Activated naive CD4-positive, alpha-beta T cell treated with anti-CD3 and anti-CD28 coated beads for 36 hours (primary cell): Measurements from ENCODE around the gene VSNL1. TPM values are rescaled to one million over a fixed set of nuclear protein-coding genes. Genes with fewer than 3 reads are reported as not detected.

Source experiments
- CTCF ChIA-PET: fragments of 350-600 bp; sonication (Branson Sonifier 250); formaldehyde crosslinking; loops from one replicate; lab custom pipeline; 2021; ENCODE audit warnings: antibody characterized with exemption; lab: Charles Lee
- DNase-seq: peaks from one replicate; pipeline ENCODE4 v3.0.0-alpha.2; 2020
- H3K27ac Mint-ChIP-seq: one replicate; pipeline ENCODE4 v1.8.0; 2021; ENCODE audit warnings: mild to moderate bottlenecking, mixed read lengths
- H3K27me3 Mint-ChIP-seq: one replicate; pipeline ENCODE4 v1.8.0; 2021; ENCODE audit warnings: low read depth, mixed read lengths
- H3K36me3 Mint-ChIP-seq: one replicate; pipeline ENCODE4 v1.8.0; 2021; ENCODE audit warnings: low read depth, mixed read lengths
- H3K4me1 Mint-ChIP-seq: one replicate; pipeline ENCODE4 v1.8.0; 2021; ENCODE audit warnings: low read depth, mixed read lengths
- H3K4me3 Mint-ChIP-seq: one replicate; pipeline ENCODE4 v1.8.0; 2021; ENCODE audit warnings: mild to moderate bottlenecking, moderate library complexity, mixed read lengths
- H3K9me3 Mint-ChIP-seq: one replicate; pipeline ENCODE4 v1.8.0; 2021; ENCODE audit warnings: mixed read lengths
- intact Hi-C: fragments of 100-400 bp; cut with micrococcal nuclease; formaldehyde crosslinking; loops from one replicate; pipeline ENCODE4 v1.15.1; 2023
- total RNA-seq, 2 experiments: library from RNA; stranded (reverse); gene quantifications; one replicate each; pipeline ENCODE4 v1.2.3, GENCODE V29; 2021

The VSNL1 gene
- total RNA-seq, 2 experiments from 2014 or later: not detected

GRCh38 chr2:17590342-17590911, 49.9 kb downstream of the VSNL1 start:
- Mint-ChIP-seq H3K4me1 (no peaks in the 10 kb centered on the region), H3K27ac (no peak overlapping the region), H3K4me3 (no peak overlapping the region), H3K27me3 (peaks cover 5% of the 10 kb centered on the region), H3K9me3 (no peaks in the 10 kb centered on the region), H3K36me3 (no peaks in the 10 kb centered on the region)
- CTCF ChIA-PET: no interaction called here
- intact Hi-C loops: no loop called here
- DNase-seq: no peak

- H3K9me3 Mint-ChIP-seq: no peaks in the 10 kb centered on the region
Measured at GRCh38 chr2:17591846-17592245, 51.4 kb downstream of the VSNL1 start.

GRCh38 chr2:17592731-17593409, 52.4 kb downstream of the VSNL1 start:
- H3K4me3 Mint-ChIP-seq: no peak overlapping the region
- CTCF ChIA-PET: no interaction called here
- DNase-seq: no peak
- no peak overlapping the region for H3K27ac Mint-ChIP-seq
- no peaks in the 10 kb centered on the region for H3K9me3 Mint-ChIP-seq
- peaks cover 5% of the 10 kb centered on the region for H3K27me3 Mint-ChIP-seq
- H3K36me3 Mint-ChIP-seq: no peaks in the 10 kb centered on the region
- H3K4me1 Mint-ChIP-seq: no peaks in the 10 kb centered on the region
- intact Hi-C loops: no loop called here

More at GRCh38 chr2:17591846-17592245, 51.4 kb downstream of the VSNL1 start:
- CTCF ChIA-PET: no interaction called here
- Mint-ChIP-seq H3K4me1 (no peaks in the 10 kb centered on the region), H3K27ac (no peak overlapping the region), H3K4me3 (no peak overlapping the region), H3K27me3 (peaks cover 5% of the 10 kb centered on the region), H3K36me3 (no peaks in the 10 kb centered on the region)
- no peak for DNase-seq
- intact Hi-C loops: no loop called here

GRCh38 chr2:17593445-17593840, 52.9 kb downstream of the VSNL1 start:
- intact Hi-C loops: no loop called here
- CTCF ChIA-PET: no interaction called here
- H3K27ac Mint-ChIP-seq: no peak overlapping the region
- H3K27me3 Mint-ChIP-seq: peaks cover 5% of the 10 kb centered on the region
- no peaks in the 10 kb centered on the region for H3K36me3 Mint-ChIP-seq
- no peak overlapping the region for H3K4me3 Mint-ChIP-seq
- no peaks in the 10 kb centered on the region for H3K4me1 Mint-ChIP-seq
- no peaks in the 10 kb centered on the region for H3K9me3 Mint-ChIP-seq
- DNase-seq: no peak

- H3K27ac Mint-ChIP-seq: no peak overlapping the region
- no peaks in the 10 kb centered on the region for H3K9me3 Mint-ChIP-seq
- DNase-seq: no peak
- no peaks in the 10 kb centered on the region for H3K36me3 Mint-ChIP-seq
- intact Hi-C loops: no loop called here
- no peak overlapping the region for H3K4me3 Mint-ChIP-seq
- peaks cover 5% of the 10 kb centered on the region for H3K27me3 Mint-ChIP-seq
- CTCF ChIA-PET: no interaction called here
- no peaks in the 10 kb centered on the region for H3K4me1 Mint-ChIP-seq
Measured at GRCh38 chr2:17593841-17594491, 53.5 kb downstream of the VSNL1 start.

- Mint-ChIP-seq H3K27ac (no peak overlapping the region), H3K9me3 (no peaks in the 10 kb centered on the region), H3K27me3 (peaks cover 5% of the 10 kb centered on the region), H3K4me3 (no peak overlapping the region), H3K36me3 (no peaks in the 10 kb centered on the region), H3K4me1 (no peaks in the 10 kb centered on the region)
- CTCF ChIA-PET: no interaction called here
- intact Hi-C loops: no loop called here
- no peak for DNase-seq
Measured at GRCh38 chr2:17594533-17595401, 54.3 kb downstream of the VSNL1 start.

- Mint-ChIP-seq H3K27me3 (no peaks in the 10 kb centered on the region), H3K27ac (no peak overlapping the region), H3K4me1 (no peaks in the 10 kb centered on the region), H3K36me3 (no peaks in the 10 kb centered on the region), H3K4me3 (no peak overlapping the region), H3K9me3 (no peaks in the 10 kb centered on the region)
- intact Hi-C loops: no loop called here
- no peak for DNase-seq
- CTCF ChIA-PET: no interaction called here
Measured at GRCh38 chr2:17599617-17600016, 59.1 kb downstream of the VSNL1 start.

- intact Hi-C loops: no loop called here
- no peak overlapping the region for H3K27ac Mint-ChIP-seq
- H3K36me3 Mint-ChIP-seq: no peaks in the 10 kb centered on the region
- H3K4me3 Mint-ChIP-seq: no peak overlapping the region
- no peaks in the 10 kb centered on the region for H3K27me3 Mint-ChIP-seq
- CTCF ChIA-PET: interaction anchor here (0.5 kb wide), 1 partner anchor 71 kb away, joined by 3 read pairs; no protein-coding TSS in a partner anchor
- DNase-seq: no peak
- H3K9me3 Mint-ChIP-seq: no peaks in the 10 kb centered on the region
- H3K4me1 Mint-ChIP-seq: no peaks in the 10 kb centered on the region
Measured at GRCh38 chr2:17600556-17601204, 60.2 kb downstream of the VSNL1 start.

- no peak for DNase-seq
- Mint-ChIP-seq H3K9me3 (no peaks in the 10 kb centered on the region), H3K27ac (no peak overlapping the region), H3K4me3 (no peak overlapping the region), H3K36me3 (no peaks in the 10 kb centered on the region), H3K4me1 (no peaks in the 10 kb centered on the region), H3K27me3 (peaks cover 5% of the 10 kb centered on the region)
- intact Hi-C loops: no loop called here
- CTCF ChIA-PET: no interaction called here
Measured at GRCh38 chr2:17604050-17604449, 63.6 kb downstream of the VSNL1 start.

- intact Hi-C loops: no loop called here
- CTCF ChIA-PET: no interaction called here
- Mint-ChIP-seq H3K4me3 (no peak overlapping the region), H3K27ac (no peak overlapping the region), H3K4me1 (no peaks in the 10 kb centered on the region), H3K27me3 (peaks cover 8% of the 10 kb centered on the region), H3K9me3 (no peaks in the 10 kb centered on the region), H3K36me3 (no peaks in the 10 kb centered on the region)
- no peak for DNase-seq
Measured at GRCh38 chr2:17605696-17606095, 65.2 kb downstream of the VSNL1 start.

GRCh38 chr2:17606851-17607250, 66.4 kb downstream of the VSNL1 start:
- Mint-ChIP-seq H3K27me3 (peaks cover 8% of the 10 kb centered on the region), H3K27ac (no peak overlapping the region), H3K36me3 (no peaks in the 10 kb centered on the region), H3K4me3 (no peak overlapping the region), H3K9me3 (no peaks in the 10 kb centered on the region), H3K4me1 (no peaks in the 10 kb centered on the region)
- no peak for DNase-seq
- intact Hi-C loops: no loop called here
- CTCF ChIA-PET: no interaction called here

- Mint-ChIP-seq H3K4me1 (no peaks in the 10 kb centered on the region), H3K9me3 (no peaks in the 10 kb centered on the region), H3K27me3 (peaks cover 8% of the 10 kb centered on the region), H3K27ac (no peak overlapping the region), H3K4me3 (no peak overlapping the region), H3K36me3 (no peaks in the 10 kb centered on the region)
- intact Hi-C loops: no loop called here
- CTCF ChIA-PET: no interaction called here
- DNase-seq: no peak
Measured at GRCh38 chr2:17607379-17607778, 66.9 kb downstream of the VSNL1 start.
